ENCODE measurements around the gene GCA.

GRCh38 chr2:162343492-162343823 is 474 bp upstream of the GCA start:
- TF ChIP-seq EZH2 (IDR thresholded peaks at IDR 0.05; ENCODE audit: borderline replicate concordance, low read depth, low read length, severe bottlenecking), result no peak
- TF ChIP-seq, protein P1, sequence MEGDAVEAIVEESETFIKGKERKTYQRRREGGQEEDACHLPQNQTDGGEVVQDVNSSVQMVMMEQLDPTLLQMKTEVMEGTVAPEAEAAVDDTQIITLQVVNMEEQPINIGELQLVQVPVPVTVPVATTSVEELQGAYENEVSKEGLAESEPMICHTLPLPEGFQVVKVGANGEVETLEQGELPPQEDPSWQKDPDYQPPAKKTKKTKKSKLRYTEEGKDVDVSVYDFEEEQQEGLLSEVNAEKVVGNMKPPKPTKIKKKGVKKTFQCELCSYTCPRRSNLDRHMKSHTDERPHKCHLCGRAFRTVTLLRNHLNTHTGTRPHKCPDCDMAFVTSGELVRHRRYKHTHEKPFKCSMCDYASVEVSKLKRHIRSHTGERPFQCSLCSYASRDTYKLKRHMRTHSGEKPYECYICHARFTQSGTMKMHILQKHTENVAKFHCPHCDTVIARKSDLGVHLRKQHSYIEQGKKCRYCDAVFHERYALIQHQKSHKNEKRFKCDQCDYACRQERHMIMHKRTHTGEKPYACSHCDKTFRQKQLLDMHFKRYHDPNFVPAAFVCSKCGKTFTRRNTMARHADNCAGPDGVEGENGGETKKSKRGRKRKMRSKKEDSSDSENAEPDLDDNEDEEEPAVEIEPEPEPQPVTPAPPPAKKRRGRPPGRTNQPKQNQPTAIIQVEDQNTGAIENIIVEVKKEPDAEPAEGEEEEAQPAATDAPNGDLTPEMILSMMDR (IDR thresholded peaks at IDR 0.05; ENCODE audit: borderline replicate concordance, extremely low read depth, low read length, poor library complexity, severe bottlenecking), result no peak
